Neural progenitor cell (in vitro differentiated cells): ENCODE data around the gene SCUBE2. TPM values are rescaled to one million over a fixed set of nuclear protein-coding genes. Genes with fewer than 3 reads are reported as not detected.

Experiments used
- DNase-seq: peaks from one replicate; pipeline ENCODE4 v3.0.0-alpha.2; 2016; ENCODE audit warnings: low spot score
- H2AFZ ChIP-seq: fragments of 200-600 bp; sonication (generic); replicated peaks from 2 replicates; pipeline ENCODE4 v1.6.1; 2016; ENCODE audit warnings: antibody characterized with exemption
- H3F3A ChIP-seq: fragments of 200-600 bp; sonication (generic); 2 replicates; pipeline ENCODE4 v1.6.1; 2016; ENCODE audit warnings: antibody characterized with exemption, low read depth
- H3K27ac ChIP-seq: fragments of 200-600 bp; sonication (generic); 2 replicates; pipeline ENCODE4 v1.5.1; 2016; ENCODE audit warnings: mild to moderate bottlenecking
- H3K27me3 ChIP-seq: fragments of 200-600 bp; sonication (generic); 2 replicates; pipeline ENCODE4 v1.6.1; 2016; ENCODE audit warnings: mild to moderate bottlenecking, moderate library complexity
- H3K36me3 ChIP-seq: fragments of 200-600 bp; sonication (generic); 2 replicates; pipeline ENCODE4 v1.5.1; 2016
- H3K4me1 ChIP-seq: fragments of 200-600 bp; sonication (generic); 2 replicates; pipeline ENCODE4 v1.6.1; 2016; ENCODE audit warnings: mixed run types
- H3K4me2 ChIP-seq: fragments of 200-600 bp; sonication (generic); 2 replicates; pipeline ENCODE4 v1.6.1; 2016
- H3K4me3 ChIP-seq: fragments of 200-600 bp; sonication (generic); 2 replicates; pipeline ENCODE4 v1.5.1; 2016
- H3K79me2 ChIP-seq: fragments of 200-600 bp; sonication (generic); 2 replicates; pipeline ENCODE4 v1.6.1; 2016; ENCODE audit warnings: low read depth
- H3K9ac ChIP-seq: fragments of 200-600 bp; sonication (generic); 2 replicates; pipeline ENCODE4 v1.6.1; 2016
- H3K9me3 ChIP-seq: fragments of 200-600 bp; sonication (generic); 2 replicates; pipeline ENCODE4 v1.5.1; 2016; ENCODE audit warnings: low read depth
- H4K20me1 ChIP-seq: fragments of 200-600 bp; sonication (generic); 2 replicates; pipeline ENCODE4 v1.6.1; 2016; ENCODE audit warnings: low read depth
- H3K27ac Mint-ChIP-seq: 3 replicates; pipeline ENCODE4 v1.8.0; 2021; ENCODE audit warnings: mixed read lengths
- H3K27me3 Mint-ChIP-seq: 2 replicates; pipeline ENCODE4 v1.8.0; 2022; ENCODE audit warnings: low read depth, mild to moderate bottlenecking, inconsistent platforms, moderate library complexity, mixed read lengths; ENCODE audit not compliant: insufficient read depth
- H3K36me3 Mint-ChIP-seq: 3 replicates; pipeline ENCODE4 v1.8.0; 2021; ENCODE audit warnings: mixed read lengths
- H3K4me1 Mint-ChIP-seq: 3 replicates; pipeline ENCODE4 v1.8.0; 2021; ENCODE audit warnings: mixed read lengths
- H3K4me3 Mint-ChIP-seq: 3 replicates; pipeline ENCODE4 v1.8.0; 2021; ENCODE audit warnings: mild to moderate bottlenecking, moderate library complexity, mixed read lengths
- H3K9me3 Mint-ChIP-seq: 3 replicates; pipeline ENCODE4 v1.8.0; 2020; ENCODE audit warnings: mixed read lengths
- CTCF ChIP-seq: fragments of 200-600 bp; sonication (generic); IDR thresholded peaks from 2 replicates; pipeline ENCODE4 v1.5.1; 2017; ENCODE audit warnings: antibody characterized with exemption, mild to moderate bottlenecking
- EZH2 ChIP-seq: fragments of 200-600 bp; sonication (generic); IDR thresholded peaks from 2 replicates; pipeline ENCODE4 v1.6.1; 2017; ENCODE audit warnings: antibody characterized with exemption, mild to moderate bottlenecking, moderate library complexity
- EZH2phosphoT487 ChIP-seq: fragments of 200-600 bp; sonication (generic); IDR thresholded peaks from 2 replicates; pipeline ENCODE4 v1.6.1; 2017; ENCODE audit warnings: antibody characterized with exemption
- total RNA-seq: library from RNA; depleted of rRNA; stranded (reverse); fragments of >200 nt; gene quantifications from 2 replicates; pipeline ENCODE4 v1.2.3, GENCODE V29; 2015; ENCODE audit warnings: low replicate concordance

The SCUBE2 gene
- total RNA-seq, 1 donor from 2014 or later: 42.1 TPM

DNA sequence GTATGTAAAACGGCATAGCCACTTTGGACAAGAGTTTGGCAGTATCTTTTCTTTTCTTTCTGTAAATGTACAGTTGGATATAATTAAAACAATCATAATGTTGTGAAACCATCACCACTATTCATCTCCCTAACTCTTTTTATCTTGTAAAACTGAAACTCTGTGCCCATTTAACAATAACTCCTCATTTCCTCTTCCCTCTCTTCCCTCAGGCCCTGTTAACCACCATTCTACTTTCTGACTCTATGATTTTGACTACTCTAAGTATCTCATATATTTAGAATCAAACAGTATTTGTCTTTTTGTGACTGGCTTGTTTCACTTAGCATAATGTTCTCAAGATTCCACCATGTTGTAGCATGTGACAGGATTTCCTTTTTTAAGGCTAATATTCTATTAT, 10.2 kb downstream of the SCUBE2 start:
- peaks cover 2% of the 10 kb centered on the region for H3K36me3 Mint-ChIP-seq
- no peak overlapping the region for H3K9ac ChIP-seq
- no peaks in the 10 kb centered on the region for H3K79me2 ChIP-seq
- H3K27ac ChIP-seq: no peak overlapping the region
- H3K9me3 ChIP-seq: no peaks in the 10 kb centered on the region
- no peaks in the 10 kb centered on the region for H4K20me1 ChIP-seq
- no peak overlapping the region for H2AFZ ChIP-seq
- peaks cover 9% of the 10 kb centered on the region for H3K9me3 Mint-ChIP-seq
- no peak overlapping the region for H3K4me3 Mint-ChIP-seq
- H3F3A ChIP-seq: no peaks in the 10 kb centered on the region
- H3K4me1 Mint-ChIP-seq: no peaks in the 10 kb centered on the region
- no peaks in the 10 kb centered on the region for H3K27me3 Mint-ChIP-seq
- TF ChIP-seq CTCF: no peak
- TF ChIP-seq EZH2: no peak
- TF ChIP-seq EZH2phosphoT487: no peak
- H3K36me3 ChIP-seq: no peaks in the 10 kb centered on the region
- DNase-seq: no peak
- H3K4me3 ChIP-seq: no peak overlapping the region
- H3K27me3 ChIP-seq: no peaks in the 10 kb centered on the region
- H3K4me2 ChIP-seq: no peak overlapping the region
- no peaks in the 10 kb centered on the region for H3K4me1 ChIP-seq
- no peak overlapping the region for H3K27ac Mint-ChIP-seq

DNA sequence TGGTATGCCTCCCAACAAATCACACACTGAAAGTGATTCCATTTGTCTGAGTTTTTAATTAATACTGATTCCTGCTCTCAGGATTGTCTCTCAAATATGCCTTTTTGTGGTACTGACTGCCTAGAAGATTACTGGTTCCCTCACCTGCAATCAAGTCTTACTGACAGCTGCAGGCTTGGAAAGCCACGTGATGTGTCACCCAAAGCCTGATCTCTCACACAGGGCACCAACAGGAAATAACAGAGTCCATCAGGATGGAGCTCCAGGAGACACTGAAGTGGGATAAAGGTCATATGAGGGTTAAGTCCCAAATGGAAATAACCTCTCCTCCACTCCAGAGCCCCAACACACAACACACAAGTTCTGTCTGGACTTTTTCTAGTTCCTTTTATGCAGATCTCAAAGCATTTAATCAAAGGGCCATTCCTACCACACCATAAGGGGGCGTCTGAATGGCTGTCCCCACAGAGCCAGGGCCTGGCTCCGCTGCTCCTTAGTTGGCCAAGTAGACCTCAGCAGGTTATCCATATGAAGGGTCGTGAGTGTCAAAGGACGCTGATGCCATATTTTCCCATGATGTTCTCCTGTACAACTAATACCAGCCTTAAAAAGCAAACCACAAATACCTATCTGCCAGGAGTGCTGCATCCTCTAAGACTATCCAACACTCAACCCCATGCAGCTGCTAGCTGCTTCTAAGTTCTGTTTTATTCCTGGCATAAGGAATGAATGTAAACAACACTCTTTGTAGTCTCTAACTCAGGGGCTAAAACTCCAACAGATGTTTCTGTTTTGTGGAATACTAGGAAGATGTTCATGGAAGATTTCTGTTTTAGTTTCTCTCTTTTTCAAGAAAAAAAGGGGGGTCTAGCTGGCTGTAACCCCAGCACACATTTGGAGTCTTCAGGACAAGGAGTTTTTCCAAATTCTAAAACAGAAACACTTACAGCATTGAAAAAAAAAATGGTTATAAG, 13.0 kb downstream of the SCUBE2 start:
- H3K4me3 ChIP-seq: no peak overlapping the region
- Mint-ChIP-seq H3K27me3 (no peaks in the 10 kb centered on the region), H3K4me1 (no peaks in the 10 kb centered on the region), H3K27ac (no peak overlapping the region), H3K9me3 (peaks cover 9% of the 10 kb centered on the region), H3K4me3 (no peak overlapping the region), H3K36me3 (peaks cover 2% of the 10 kb centered on the region)
- no peaks in the 10 kb centered on the region for H4K20me1 ChIP-seq
- no peak overlapping the region for H2AFZ ChIP-seq
- no peaks in the 10 kb centered on the region for H3K27me3 ChIP-seq
- no peaks in the 10 kb centered on the region for H3F3A ChIP-seq
- peaks cover 7% of the 10 kb centered on the region for H3K4me1 ChIP-seq
- no peak overlapping the region for H3K4me2 ChIP-seq
- no peak for DNase-seq
- no peaks in the 10 kb centered on the region for H3K36me3 ChIP-seq
- TF ChIP-seq CTCF: peak; percentile 28
- no peak for TF ChIP-seq EZH2
- H3K27ac ChIP-seq: no peak overlapping the region
- H3K79me2 ChIP-seq: no peaks in the 10 kb centered on the region
- no peak overlapping the region for H3K9ac ChIP-seq
- H3K9me3 ChIP-seq: no peaks in the 10 kb centered on the region

GRCh38 chr11:9077164-9077563, 14.2 kb downstream of the SCUBE2 start:
- Histone ChIP-seq H3K79me2 (no peaks in the 10 kb centered on the region), H3K27me3 (no peaks in the 10 kb centered on the region), H3K27ac (no peak overlapping the region), H3K4me2 (no peak overlapping the region), H3K9me3 (no peaks in the 10 kb centered on the region), H3K9ac (no peak overlapping the region), H4K20me1 (no peaks in the 10 kb centered on the region), H3K4me3 (no peak overlapping the region), H2AFZ (no peak overlapping the region), H3F3A (peaks cover 5% of the 10 kb centered on the region), H3K36me3 (no peaks in the 10 kb centered on the region), H3K4me1 (peaks cover 17% of the 10 kb centered on the region)
- Mint-ChIP-seq H3K27me3 (no peaks in the 10 kb centered on the region), H3K4me1 (peaks cover 8% of the 10 kb centered on the region), H3K9me3 (peaks cover 4% of the 10 kb centered on the region), H3K27ac (no peak overlapping the region), H3K36me3 (peaks cover under 1% of the 10 kb centered on the region), H3K4me3 (no peak overlapping the region)
- DNase-seq: no peak
- no peak for TF ChIP-seq CTCF
